HS-27A (cell line): ENCODE measurements around the gene FN3K.

Source experiments
- DNase-seq: peaks from one replicate; pipeline ENCODE4 v3.0.0-alpha.2; 2012; ENCODE audit warnings: low read depth, missing footprints

Gene FN3K

GRCh38 chr17:82703935-82704865 lies 31.2 kb upstream of the FN3K start:
- no peak for DNase-seq

- DNase-seq, result no peak
Measured at GRCh38 chr17:82704886-82705285, 30.5 kb upstream of the FN3K start.

- no peak for DNase-seq
Measured at GRCh38 chr17:82705756-82706155, 29.7 kb upstream of the FN3K start.

- DNase-seq, result no peak
Measured at GRCh38 chr17:82709024-82709675, 26.3 kb upstream of the FN3K start.

- DNase-seq, result no peak
Measured at GRCh38 chr17:82709676-82710498, 25.5 kb upstream of the FN3K start.

GRCh38 chr17:82710499-82711232 lies 24.7 kb upstream of the FN3K start:
- no peak for DNase-seq

- no peak for DNase-seq
Measured at GRCh38 chr17:82713071-82713723, 22.2 kb upstream of the FN3K start.

- peak; percentile 65 for DNase-seq
Measured at GRCh38 chr17:82716203-82717010, 19.0 kb upstream of the FN3K start, which contains the start of gene FN3KRP. FN3KRP (plus strand) TSS chr17:82716706; CDS start chr17:82716756, 50 bp downstream.

- DNase-seq, result no peak
Measured at GRCh38 chr17:82718986-82719685, 16.3 kb upstream of the FN3K start.

- DNase-seq, result no peak
Measured at GRCh38 chr17:82720204-82720603, 15.2 kb upstream of the FN3K start.

GRCh38 chr17:82722341-82723013 lies 12.9 kb upstream of the FN3K start:
- no peak for DNase-seq

- DNase-seq, result no peak
Measured at GRCh38 chr17:82723169-82723807, 12.1 kb upstream of the FN3K start.

- DNase-seq, result no peak
Measured at GRCh38 chr17:82726427-82726826, 9.0 kb upstream of the FN3K start.

GRCh38 chr17:82729479-82730260 lies 5.7 kb upstream of the FN3K start:
- DNase-seq, result no peak

- no peak for DNase-seq
Measured at GRCh38 chr17:82732118-82732743, 3.2 kb upstream of the FN3K start.

GRCh38 chr17:82736511-82737185 lies 1.2 kb downstream of the FN3K start:
- DNase-seq, result no peak
